Measurements from ENCODE around the gene DGKG. TPM values are rescaled to one million over a fixed set of nuclear protein-coding genes. Genes with fewer than 3 reads are reported as not detected.

DGKG gene
- total and polyA plus RNA-seq, 9 of the 15 experiments (the other 6 are each of a cell fraction or from before 2014, with no cell fraction given), result 0.01 to 0.36 (median 0.15) TPM

- TF ChIP-seq ZNF644 (tag; IDR thresholded peaks at IDR 0.05; ENCODE audit: low read depth) (0 out of 2 replicates have a peak, but pooled peaks have one; percentile 43), FOXK2 (conservative IDR thresholded peaks at IDR 0.05 in 1 of 2, IDR thresholded peaks at IDR 0.05 in 1 of 2; ENCODE audit: low read depth in 2 of 2) (peak; percentile 62 to 70), ATF1 (CRISPR knock-in tag; IDR thresholded peaks at IDR 0.05) (no peak), ATF1 (tag; IDR thresholded peaks at IDR 0.05) (0 out of 2 replicates have a peak, but pooled peaks have one; percentile 16), CBX3 (IDR thresholded peaks at IDR 0.05; ENCODE audit: borderline replicate concordance in 1 of 2, low read length in 2 of 2) (no peak), MAZ (CRISPR knock-in tag; conservative IDR thresholded peaks at IDR 0.05 in 1 of 2, IDR thresholded peaks at IDR 0.05 in 1 of 2) (peak; percentile 54 to 58; a peak in 3 of 4 replicates), RBFOX2 (IDR thresholded peaks at IDR 0.05; ENCODE audit: low read depth, low read length) (0 out of 2 replicates have a peak, but pooled peaks have one; percentile 19), PHF20 (IDR thresholded peaks at IDR 0.05; ENCODE audit: partially characterized antibody) (no peak), BRF1 (IDR thresholded peaks at IDR 0.05; ENCODE audit: borderline replicate concordance, extremely low read depth, insufficient read length) (no peak), TAF15 (IDR thresholded peaks at IDR 0.05; ENCODE audit: low read depth, low read length) (no peak), RFX7 (CRISPR knock-in tag; IDR thresholded peaks at IDR 0.05) (no peak), BHLHE40 (IDR thresholded peaks at IDR 0.05; ENCODE audit: low read length) (peak; percentile 76), RAD51 (IDR thresholded peaks at IDR 0.05; ENCODE audit: borderline replicate concordance, low read depth) (peak; percentile 67), ZNF175 (CRISPR knock-in tag; IDR thresholded peaks at IDR 0.05; ENCODE audit: low read depth) (0 out of 2 replicates have a peak, but pooled peaks have one; percentile 53), FOXK1 (CRISPR knock-in tag; IDR thresholded peaks at IDR 0.05; ENCODE audit: borderline replicate concordance) (no peak)
- TF ChIP-seq, protein P1, sequence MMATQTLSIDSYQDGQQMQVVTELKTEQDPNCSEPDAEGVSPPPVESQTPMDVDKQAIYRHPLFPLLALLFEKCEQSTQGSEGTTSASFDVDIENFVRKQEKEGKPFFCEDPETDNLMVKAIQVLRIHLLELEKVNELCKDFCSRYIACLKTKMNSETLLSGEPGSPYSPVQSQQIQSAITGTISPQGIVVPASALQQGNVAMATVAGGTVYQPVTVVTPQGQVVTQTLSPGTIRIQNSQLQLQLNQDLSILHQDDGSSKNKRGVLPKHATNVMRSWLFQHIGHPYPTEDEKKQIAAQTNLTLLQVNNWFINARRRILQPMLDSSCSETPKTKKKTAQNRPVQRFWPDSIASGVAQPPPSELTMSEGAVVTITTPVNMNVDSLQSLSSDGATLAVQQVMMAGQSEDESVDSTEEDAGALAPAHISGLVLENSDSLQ (IDR thresholded peaks at IDR 0.05), result peak; percentile 89
- TF ChIP-seq, protein P2, sequence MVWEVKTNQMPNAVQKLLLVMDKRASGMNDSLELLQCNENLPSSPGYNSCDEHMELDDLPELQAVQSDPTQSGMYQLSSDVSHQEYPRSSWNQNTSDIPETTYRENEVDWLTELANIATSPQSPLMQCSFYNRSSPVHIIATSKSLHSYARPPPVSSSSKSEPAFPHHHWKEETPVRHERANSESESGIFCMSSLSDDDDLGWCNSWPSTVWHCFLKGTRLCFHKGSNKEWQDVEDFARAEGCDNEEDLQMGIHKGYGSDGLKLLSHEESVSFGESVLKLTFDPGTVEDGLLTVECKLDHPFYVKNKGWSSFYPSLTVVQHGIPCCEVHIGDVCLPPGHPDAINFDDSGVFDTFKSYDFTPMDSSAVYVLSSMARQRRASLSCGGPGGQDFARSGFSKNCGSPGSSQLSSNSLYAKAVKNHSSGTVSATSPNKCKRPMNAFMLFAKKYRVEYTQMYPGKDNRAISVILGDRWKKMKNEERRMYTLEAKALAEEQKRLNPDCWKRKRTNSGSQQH (CRISPR knock-in tag; IDR thresholded peaks at IDR 0.05), result no peak
Observed at GRCh38 chr3:186209810-186210752, 152.0 kb downstream of the DGKG start (continued).
